Hippocampal formation (tissue), 2 donors: ENCODE data around the gene GH2.
"Not testable (repeated sequence)": the region's sequence is repeated elsewhere in the genome, so short reads cannot be mapped to it uniquely, and the experiment has no call there.

Experiments
- DNase-seq, 2 donors: peaks; one replicate each; lab custom pipeline; 2025; lab: John Stamatoyannopoulos, UW

Gene GH2

GRCh38 chr17:63911041-63911635 lies 29.4 kb upstream of the GH2 start, which contains the start of gene CSHL1:
CSHL1 (minus strand) TSS chr17:63911258; CDS start chr17:63911196, 62 bp downstream.
- no peak for DNase-seq

GRCh38 chr17:63910096-63910495 lies 28.4 kb upstream of the GH2 start:
- no peak for DNase-seq

GRCh38 chr17:63909586-63909985 lies 27.8 kb upstream of the GH2 start:
- not testable (repeated sequence) for DNase-seq

- DNase-seq = not testable (repeated sequence)
Measured at GRCh38 chr17:63907161-63907778, 25.5 kb upstream of the GH2 start.

GRCh38 chr17:63904796-63905195 lies 23.1 kb upstream of the GH2 start:
- DNase-seq = not testable (repeated sequence)

- DNase-seq = not testable (repeated sequence)
Measured at GRCh38 chr17:63903787-63904201, 22.1 kb upstream of the GH2 start.

GRCh38 chr17:63901971-63902370 lies 20.2 kb upstream of the GH2 start:
- DNase-seq = not testable (repeated sequence)

GRCh38 chr17:63898899-63899798 lies 17.4 kb upstream of the GH2 start:
- not testable (repeated sequence) for DNase-seq

GRCh38 chr17:63896524-63897354 lies 15.0 kb upstream of the GH2 start, which contains the start of gene CSH1:
CSH1 (minus strand) TSS chr17:63896574; CDS start chr17:63896511, 63 bp downstream.
- not testable (repeated sequence) for DNase-seq

- DNase-seq = not testable (repeated sequence)
Measured at GRCh38 chr17:63894821-63895220, 13.1 kb upstream of the GH2 start.

GRCh38 chr17:63894021-63894420 lies 12.3 kb upstream of the GH2 start:
- not testable (repeated sequence) for DNase-seq

GRCh38 chr17:63892316-63893037 lies 10.7 kb upstream of the GH2 start:
- DNase-seq = not testable (repeated sequence)

GRCh38 chr17:63889026-63889848 lies 7.5 kb upstream of the GH2 start:
- peak in 1 of 2 donors; percentile 3 for DNase-seq

GRCh38 chr17:63885119-63885518 lies 3.4 kb upstream of the GH2 start:
- not testable (repeated sequence) for DNase-seq

GRCh38 chr17:63882626-63883126 lies 932 bp upstream of the GH2 start:
- DNase-seq = not testable (repeated sequence)

GRCh38 chr17:63881337-63881736 lies 407 bp downstream of the GH2 start:
- not testable (repeated sequence) for DNase-seq

- no peak for DNase-seq
Measured at GRCh38 chr17:63880706-63881105, 1.0 kb downstream of the GH2 start.

- not testable (repeated sequence) for DNase-seq
Measured at GRCh38 chr17:63878413-63878812, 3.3 kb downstream of the GH2 start.

GRCh38 chr17:63874693-63875092 lies 7.1 kb downstream of the GH2 start:
- not testable (repeated sequence) for DNase-seq
